Activated T-cell treated with anti-CD3 and anti-CD28 coated beads, Interleukin-2, amount 50 U/mL, for 24 hours (primary cell): ENCODE measurements around the gene MAN1C1.
"Not testable (repeated sequence)": the region's sequence is repeated elsewhere in the genome, so short reads cannot be mapped to it uniquely, and the experiment has no call there.

Experiments used
- DNase-seq: peaks from one replicate; pipeline ENCODE4 v3.0.0-alpha.2; 2020
- H3K27ac Mint-ChIP-seq: 2 replicates; pipeline ENCODE4 v1.8.0; 2020; ENCODE audit warnings: mild to moderate bottlenecking, mixed read lengths
- H3K27me3 Mint-ChIP-seq: 2 replicates; pipeline ENCODE4 v1.8.0; 2020; ENCODE audit warnings: mixed read lengths
- H3K36me3 Mint-ChIP-seq: 2 replicates; pipeline ENCODE4 v1.8.0; 2020; ENCODE audit warnings: low read depth, mixed read lengths
- H3K4me1 Mint-ChIP-seq: 2 replicates; pipeline ENCODE4 v1.8.0; 2020; ENCODE audit warnings: low read depth, mixed read lengths
- H3K4me3 Mint-ChIP-seq: 2 replicates; pipeline ENCODE4 v1.8.0; 2020; ENCODE audit warnings: mild to moderate bottlenecking, moderate library complexity, mixed read lengths
- H3K9me3 Mint-ChIP-seq: 2 replicates; pipeline ENCODE4 v1.8.0; 2020; ENCODE audit warnings: mixed read lengths

The MAN1C1 gene

GRCh38 chr1:25661043-25661815, 44.6 kb downstream of the MAN1C1 start:
- Mint-ChIP-seq H3K4me1 (peaks cover 53% of the 10 kb centered on the region), H3K36me3 (peaks cover 2% of the 10 kb centered on the region), H3K27me3 (no peaks in the 10 kb centered on the region), H3K27ac (peak overlapping the region; percentile 68), H3K9me3 (no peaks in the 10 kb centered on the region), H3K4me3 (no peak overlapping the region)
- DNase-seq, result peak; percentile 5

DNA sequence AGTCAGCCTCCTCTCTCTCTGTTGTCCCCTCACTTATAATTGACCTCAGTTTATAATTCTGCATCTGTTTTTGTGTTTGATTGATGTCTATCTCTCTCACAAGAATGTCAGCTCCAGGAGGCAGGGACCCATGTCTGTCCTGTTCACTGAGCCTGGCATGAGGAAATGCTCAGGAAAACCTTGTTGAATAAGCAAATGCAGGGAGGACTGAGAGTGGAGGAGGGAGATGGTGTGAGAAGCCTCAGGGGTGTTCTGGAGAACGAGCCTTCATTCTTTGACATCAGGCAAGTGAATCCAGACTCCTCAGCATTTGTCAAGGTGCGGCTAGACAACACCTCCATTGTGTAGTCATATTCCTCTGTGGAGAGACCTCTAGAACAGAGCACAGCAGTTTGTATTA, 45.5 kb downstream of the MAN1C1 start:
- H3K36me3 Mint-ChIP-seq, result peaks cover 2% of the 10 kb centered on the region

DNA sequence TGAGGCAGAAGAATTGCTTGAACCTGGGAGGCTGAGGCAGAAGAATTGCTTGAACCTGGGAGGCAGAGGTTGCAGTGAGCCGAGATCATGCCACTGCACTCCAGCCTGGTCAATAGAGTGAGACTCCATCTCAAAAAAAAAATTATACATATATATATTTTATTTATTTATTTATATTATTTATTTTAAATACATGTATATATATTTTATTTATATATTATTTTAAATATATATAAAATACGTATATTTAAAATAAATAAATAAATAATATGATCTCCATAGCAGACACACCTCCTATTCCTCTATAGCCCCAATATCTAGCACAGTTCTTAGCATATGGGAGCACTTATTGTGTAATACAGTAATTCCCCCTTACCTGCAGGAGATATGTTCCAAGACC, 46.4 kb downstream of the MAN1C1 start:
- H3K9me3 Mint-ChIP-seq, H3K27me3 Mint-ChIP-seq, H3K4me3 Mint-ChIP-seq, H3K36me3 Mint-ChIP-seq, H3K27ac Mint-ChIP-seq, DNase-seq: not testable (repeated sequence)
- peaks cover 53% of the 10 kb centered on the region for H3K4me1 Mint-ChIP-seq

More for the DNA sequence above, 45.5 kb downstream of the MAN1C1 start:
- H3K4me3 Mint-ChIP-seq, result no peak overlapping the region
- peak; percentile 16 for DNase-seq
- H3K4me1 Mint-ChIP-seq, result peaks cover 56% of the 10 kb centered on the region
- no peak overlapping the region for H3K27ac Mint-ChIP-seq
- H3K9me3 Mint-ChIP-seq, result no peaks in the 10 kb centered on the region
- no peaks in the 10 kb centered on the region for H3K27me3 Mint-ChIP-seq

DNA sequence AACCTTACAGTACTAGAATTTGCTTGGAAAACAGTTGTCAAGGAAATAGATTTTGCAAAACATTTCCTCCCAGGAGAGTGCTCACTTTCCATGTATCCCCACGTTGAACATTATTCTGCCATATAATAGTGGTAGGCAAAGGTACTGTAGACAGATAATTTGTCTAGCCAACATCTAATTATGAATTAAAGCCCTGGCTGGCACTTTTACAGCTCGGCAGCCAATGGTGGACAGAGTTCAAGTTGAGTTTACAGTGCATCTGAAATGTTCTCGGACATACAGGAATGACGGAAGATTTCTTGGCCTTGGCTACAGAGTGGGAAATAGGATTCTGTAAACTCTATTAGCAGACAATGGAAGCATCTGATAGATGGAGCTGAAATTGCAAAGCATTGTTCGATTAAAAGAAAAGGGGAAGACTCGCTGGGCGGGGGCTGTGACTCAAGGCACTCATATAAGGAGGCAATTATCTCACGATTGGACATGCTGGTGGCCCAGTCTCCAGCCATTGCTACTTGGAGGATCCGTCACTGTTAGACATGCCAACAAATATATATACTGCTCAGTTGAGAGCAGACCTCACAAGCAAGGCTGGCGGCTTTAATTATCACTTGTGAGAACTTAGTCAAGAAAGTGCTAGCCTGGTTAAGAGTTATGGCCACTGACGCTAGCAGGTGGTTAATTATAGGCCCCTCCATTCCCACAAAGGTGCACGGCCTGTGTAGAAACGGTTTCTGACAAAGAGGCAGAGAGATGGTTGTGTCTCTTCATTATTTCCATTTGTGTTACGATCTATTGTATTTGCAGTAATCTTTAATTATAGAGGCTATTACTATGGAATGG, 48.0 kb downstream of the MAN1C1 start:
- Mint-ChIP-seq H3K27me3 (no peaks in the 10 kb centered on the region), H3K27ac (no peak overlapping the region), H3K4me3 (no peak overlapping the region), H3K36me3 (no peaks in the 10 kb centered on the region), H3K4me1 (peaks cover 57% of the 10 kb centered on the region), H3K9me3 (no peaks in the 10 kb centered on the region)
- no peak for DNase-seq

- H3K36me3 Mint-ChIP-seq, result peaks cover 5% of the 10 kb centered on the region
- H3K4me1 Mint-ChIP-seq, result peaks cover 64% of the 10 kb centered on the region
- no peak overlapping the region for H3K4me3 Mint-ChIP-seq
- DNase-seq, result no peak
- H3K9me3 Mint-ChIP-seq, result no peaks in the 10 kb centered on the region
- no peak overlapping the region for H3K27ac Mint-ChIP-seq
- H3K27me3 Mint-ChIP-seq, result peaks cover 3% of the 10 kb centered on the region
These were observed 49.9 kb downstream of the MAN1C1 start for GRCh38 chr1:25666460-25666859.

GRCh38 chr1:25668931-25669573, 52.5 kb downstream of the MAN1C1 start:
- Mint-ChIP-seq H3K36me3 (peaks cover 12% of the 10 kb centered on the region), H3K27ac (peak overlapping the region; percentile 30), H3K4me1 (peaks cover 74% of the 10 kb centered on the region), H3K4me3 (no peak overlapping the region), H3K27me3 (peaks cover 6% of the 10 kb centered on the region), H3K9me3 (no peaks in the 10 kb centered on the region)
- no peak for DNase-seq

- H3K27ac Mint-ChIP-seq, result no peak overlapping the region
- H3K9me3 Mint-ChIP-seq, result no peaks in the 10 kb centered on the region
- H3K4me3 Mint-ChIP-seq, result no peak overlapping the region
- H3K27me3 Mint-ChIP-seq, result peaks cover 6% of the 10 kb centered on the region
- peaks cover 12% of the 10 kb centered on the region for H3K36me3 Mint-ChIP-seq
- DNase-seq, result no peak
- H3K4me1 Mint-ChIP-seq, result peaks cover 81% of the 10 kb centered on the region
These were observed 53.4 kb downstream of the MAN1C1 start for GRCh38 chr1:25669781-25670567.

DNA sequence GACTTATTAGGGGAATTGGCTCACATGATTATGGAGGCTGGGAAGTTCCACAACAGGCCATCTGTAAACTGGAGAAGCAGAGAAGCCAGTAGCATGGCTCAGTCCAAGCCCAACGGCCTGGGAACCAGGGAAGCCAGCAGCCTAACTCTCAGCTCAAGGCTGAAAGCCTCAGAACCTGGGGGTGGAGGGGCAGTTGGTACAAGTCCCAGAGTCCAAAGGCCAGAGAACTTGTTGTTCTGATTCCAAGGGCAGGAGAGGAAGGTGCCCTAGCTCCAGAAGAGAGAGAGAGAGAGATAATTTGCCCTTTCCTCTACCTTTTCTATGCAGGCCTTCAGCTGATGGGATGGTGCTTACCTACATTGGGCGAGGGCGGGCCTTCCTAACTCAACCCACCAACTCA, 55.3 kb downstream of the MAN1C1 start:
- no peak overlapping the region for H3K27ac Mint-ChIP-seq
- no peak for DNase-seq
- no peaks in the 10 kb centered on the region for H3K9me3 Mint-ChIP-seq
- H3K4me1 Mint-ChIP-seq, result peaks cover 84% of the 10 kb centered on the region
- H3K27me3 Mint-ChIP-seq, result peaks cover 6% of the 10 kb centered on the region
- H3K36me3 Mint-ChIP-seq, result peaks cover 12% of the 10 kb centered on the region
- no peak overlapping the region for H3K4me3 Mint-ChIP-seq

DNA sequence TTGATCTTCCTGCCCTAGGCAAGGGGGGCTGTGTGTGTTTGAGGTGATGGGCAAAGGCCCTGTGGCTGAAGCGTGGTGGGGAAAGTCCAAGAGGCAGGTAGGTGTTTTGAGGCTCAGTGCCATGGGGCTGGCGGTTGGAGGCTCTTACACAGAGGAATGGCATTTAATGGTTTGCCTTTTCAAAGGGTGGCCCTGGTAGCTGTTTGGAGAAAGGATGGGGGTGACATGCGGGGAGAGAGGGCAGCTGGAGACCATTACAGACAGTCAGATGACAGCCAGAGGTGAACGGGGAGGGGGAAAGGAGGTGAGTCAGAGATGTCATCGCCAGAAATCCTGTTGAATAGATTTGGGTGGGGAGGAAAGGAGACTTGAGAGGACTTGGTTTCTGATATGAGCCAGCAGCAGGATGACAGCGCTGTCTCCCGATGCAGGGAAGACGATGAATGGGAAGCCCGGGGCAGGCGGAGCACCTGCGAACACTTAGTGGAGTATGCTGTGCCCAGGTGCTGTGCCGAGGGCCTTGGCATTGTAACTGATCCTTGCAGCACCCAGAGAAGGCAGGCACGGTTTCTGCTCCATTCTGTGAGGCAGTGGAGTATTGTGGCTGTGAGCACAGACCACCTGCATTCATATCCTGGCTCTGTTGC, 56.3 kb downstream of the MAN1C1 start:
- peaks cover 12% of the 10 kb centered on the region for H3K36me3 Mint-ChIP-seq
- no peak overlapping the region for H3K4me3 Mint-ChIP-seq
- no peak overlapping the region for H3K27ac Mint-ChIP-seq
- no peaks in the 10 kb centered on the region for H3K9me3 Mint-ChIP-seq
- DNase-seq, result no peak
- H3K27me3 Mint-ChIP-seq, result peaks cover 12% of the 10 kb centered on the region
- H3K4me1 Mint-ChIP-seq, result peaks cover 87% of the 10 kb centered on the region

DNA sequence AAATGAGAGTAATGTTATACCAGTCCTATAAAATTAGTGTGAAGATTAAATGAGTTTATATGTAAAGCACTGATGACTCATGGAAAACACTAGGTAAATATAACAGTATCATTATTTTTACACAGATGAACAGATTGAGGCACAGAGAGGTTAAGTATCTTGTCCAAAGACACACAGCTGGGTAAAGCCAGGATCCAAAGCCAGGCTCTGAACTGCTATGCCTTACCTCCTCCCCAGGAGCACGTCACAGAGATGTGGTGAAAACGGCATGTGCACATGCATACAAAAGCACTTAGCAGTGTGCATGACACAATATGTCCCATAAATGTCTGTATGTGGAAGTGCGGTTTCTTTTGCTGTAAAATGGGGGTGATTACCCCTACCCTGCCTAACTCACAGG, 56.9 kb downstream of the MAN1C1 start:
- no peak overlapping the region for H3K4me3 Mint-ChIP-seq
- peaks cover 12% of the 10 kb centered on the region for H3K27me3 Mint-ChIP-seq
- peaks cover 12% of the 10 kb centered on the region for H3K36me3 Mint-ChIP-seq

DNA sequence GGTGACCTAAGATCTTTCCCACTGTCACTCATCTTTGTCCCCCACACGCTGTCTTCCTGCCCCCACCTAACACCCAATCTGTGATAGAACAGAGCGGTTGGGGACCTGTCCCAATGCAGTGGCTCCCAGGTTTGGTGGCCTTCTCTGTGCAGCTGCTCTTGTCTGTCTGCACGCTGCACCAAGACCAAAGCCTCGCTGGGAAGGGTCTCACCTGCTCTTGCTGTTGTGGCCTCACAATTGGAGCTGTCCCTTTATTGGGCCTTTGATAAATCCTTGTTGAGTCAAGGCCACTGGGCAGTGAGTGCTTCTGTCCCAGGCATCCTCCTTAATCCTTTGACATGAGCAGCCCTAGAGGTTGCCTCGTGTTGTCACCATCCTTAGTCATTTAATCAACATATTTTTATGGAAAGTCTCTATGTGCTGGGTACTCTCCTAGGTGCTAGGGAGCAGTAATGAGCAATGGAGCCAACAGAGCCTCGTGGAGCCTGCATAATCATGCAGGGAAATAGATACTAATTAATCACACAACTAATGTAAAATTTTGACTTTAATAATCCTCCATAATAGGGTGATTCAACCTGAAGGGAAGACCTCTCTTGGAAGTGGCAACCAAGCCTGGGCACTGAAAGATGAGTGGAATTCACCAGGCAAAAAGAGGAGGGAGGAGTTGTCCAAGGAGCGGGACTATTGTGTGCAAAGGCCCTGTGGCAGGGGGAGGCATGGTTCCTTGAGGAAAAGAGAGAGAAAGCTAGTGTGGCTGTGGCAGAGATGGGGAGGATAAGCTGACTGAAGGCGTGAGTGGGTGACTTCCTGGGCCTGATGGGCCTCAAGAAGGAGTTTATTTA, 57.6 kb downstream of the MAN1C1 start:
- H3K4me1 Mint-ChIP-seq, result peaks cover 88% of the 10 kb centered on the region
- no peaks in the 10 kb centered on the region for H3K9me3 Mint-ChIP-seq
- no peak for DNase-seq
- H3K27ac Mint-ChIP-seq, result no peak overlapping the region
- H3K27me3 Mint-ChIP-seq, result peaks cover 12% of the 10 kb centered on the region
- peaks cover 12% of the 10 kb centered on the region for H3K36me3 Mint-ChIP-seq
- peak overlapping the region; percentile 8 for H3K4me3 Mint-ChIP-seq

More for the DNA sequence above, 56.9 kb downstream of the MAN1C1 start:
- Mint-ChIP-seq H3K4me1 (peaks cover 88% of the 10 kb centered on the region), H3K27ac (no peak overlapping the region), H3K9me3 (no peaks in the 10 kb centered on the region)
- DNase-seq, result no peak

GRCh38 chr1:25674807-25675084, 58.2 kb downstream of the MAN1C1 start:
- Mint-ChIP-seq H3K9me3 (no peaks in the 10 kb centered on the region), H3K27me3 (peaks cover 12% of the 10 kb centered on the region), H3K4me3 (no peak overlapping the region), H3K4me1 (peaks cover 85% of the 10 kb centered on the region), H3K27ac (no peak overlapping the region), H3K36me3 (peaks cover 12% of the 10 kb centered on the region)
- DNase-seq, result no peak

GRCh38 chr1:25675729-25676476, 59.3 kb downstream of the MAN1C1 start:
- DNase-seq, result peak; percentile 83
- Mint-ChIP-seq H3K27me3 (peaks cover 14% of the 10 kb centered on the region), H3K9me3 (no peaks in the 10 kb centered on the region), H3K27ac (peak overlapping the region; percentile 79), H3K36me3 (peaks cover 12% of the 10 kb centered on the region), H3K4me3 (peak overlapping the region; percentile 57), H3K4me1 (peaks cover 82% of the 10 kb centered on the region)
